HEK293T (cell line): ENCODE measurements around the gene PPP1R10.

ENCODE experiments used
- CTCF ChIA-PET: fragments of 350-600 bp; formaldehyde crosslinking; extraction: SDS; loops from one replicate; lab custom pipeline; 2021; ENCODE audit warnings: antibody characterized with exemption, inconsistent platforms; lab: Yijun Ruan, JAX
- POLR2A ChIA-PET: fragments of 350-600 bp; formaldehyde crosslinking; extraction: SDS; loops from one replicate; lab custom pipeline; 2020; ENCODE audit warnings: antibody characterized with exemption, inconsistent platforms; lab: Yijun Ruan, JAX
- DNase-seq: peaks from one replicate; pipeline ENCODE4 v3.0.0; 2012; ENCODE audit warnings: mixed read lengths; ENCODE audit errors: extremely low spot score
- ARNT ChIP-seq: fragments of 450-650 bp; IDR thresholded peaks from 2 replicates; pipeline ENCODE4 v1.6.1; 2017; ENCODE audit warnings: mild to moderate bottlenecking
- CTBP1 ChIP-seq: fragments of 450-650 bp; IDR thresholded peaks from 2 replicates; pipeline ENCODE4 v1.6.1; 2016; ENCODE audit warnings: borderline replicate concordance
- ELF4 ChIP-seq: fragments of 450-650 bp; IDR thresholded peaks from 2 replicates; pipeline ENCODE4 v1.6.1; 2017; ENCODE audit warnings: antibody characterized with exemption
- FOXK2 ChIP-seq: fragments of 450-650 bp; IDR thresholded peaks from 2 replicates; pipeline ENCODE4 v1.6.1; 2016; ENCODE audit warnings: mild to moderate bottlenecking
- FOXM1 ChIP-seq: fragments of 450-650 bp; IDR thresholded peaks from 2 replicates; pipeline ENCODE4 v1.6.1; 2017; ENCODE audit warnings: mild to moderate bottlenecking, borderline replicate concordance
- HDGF ChIP-seq: fragments of 450-650 bp; IDR thresholded peaks from 2 replicates; pipeline ENCODE4 v1.6.1; 2017; ENCODE audit warnings: antibody characterized with exemption, borderline replicate concordance
- L3MBTL2 ChIP-seq: fragments of 450-650 bp; conservative IDR thresholded peaks from 2 replicates; pipeline ENCODE4 v1.6.1; 2016; ENCODE audit warnings: mild to moderate bottlenecking
- LEF1 ChIP-seq: fragments of 450-650 bp; IDR thresholded peaks from 2 replicates; pipeline ENCODE4 v1.6.1; 2017; ENCODE audit warnings: mild to moderate bottlenecking, borderline replicate concordance
- NFRKB ChIP-seq: fragments of 450-650 bp; IDR thresholded peaks from 2 replicates; pipeline ENCODE4 v1.6.1; 2016; ENCODE audit warnings: mild to moderate bottlenecking, moderate library complexity
- PKNOX1 ChIP-seq: fragments of 450-650 bp; IDR thresholded peaks from 2 replicates; pipeline ENCODE4 v1.6.1; 2016
- SP1 ChIP-seq: fragments of 450-650 bp; IDR thresholded peaks from 2 replicates; pipeline ENCODE4 v1.6.1; 2017
- SUZ12 ChIP-seq: fragments of 450-650 bp; IDR thresholded peaks from 2 replicates; pipeline ENCODE4 v1.6.1; 2016; ENCODE audit warnings: mild to moderate bottlenecking
- TARDBP ChIP-seq: fragments of 450-650 bp; IDR thresholded peaks from 2 replicates; pipeline ENCODE4 v1.6.1; 2016
- ZNF384 ChIP-seq: fragments of 450-650 bp; IDR thresholded peaks from 2 replicates; pipeline ENCODE4 v1.6.1; 2016

The PPP1R10 gene

GRCh38 chr6:30617565-30618269, 674 bp upstream of the PPP1R10 start, which contains the start of gene MRPS18B:
Gene MRPS18B (plus strand): TSS chr6:30617840. CDS start chr6:30617866, 26 bp downstream.
- ChIA-PET POLR2A (interaction anchor here (0.5 to 2.0 kb wide), 18 partner anchors 8 to 126 kb away, joined by 3 to 10 read pairs (median 3); partner anchors contain the start of genes ABCF1, ATAT1, C6orf136 and DHX16), CTCF (interaction anchor here (0.7 kb wide), 2 partner anchors 52 to 61 kb away, joined by 5 read pairs; no protein-coding TSS in a partner anchor)
- TF ChIP-seq L3MBTL2 (peak; percentile 66), ELF4 (peak; percentile 51; the same call in 1 of the 2 replicates), FOXK2 (no peak; the same call in 1 of the 2 replicates), PKNOX1 (peak; percentile 23; the same call in 1 of the 2 replicates), NFRKB (0 out of 2 replicates have a peak, but pooled peaks have one; percentile 14)
- DNase-seq: peak; percentile 87

- ChIA-PET POLR2A (interaction anchor here (0.6 to 4.8 kb wide), 34 partner anchors 8 to 885 kb away, joined by 3 to 90 read pairs (median 4); partner anchors contain the start of genes ABCF1, ATAT1, DHX16 and GNL1), CTCF (interaction anchor here (0.7 kb wide), 1 partner anchor 163 kb away, joined by 3 read pairs; no protein-coding TSS in a partner anchor)
- TF ChIP-seq HDGF: no peak
- 0 out of 2 replicates have a peak, but pooled peaks have one; percentile 29 for TF ChIP-seq NFRKB
- no peak for TF ChIP-seq TARDBP
- no peak for TF ChIP-seq SP1
- no peak for TF ChIP-seq LEF1
- 0 out of 2 replicates have a peak, but pooled peaks have one; percentile 3 for TF ChIP-seq FOXK2
- no peak for DNase-seq
Observed at GRCh38 chr6:30615958-30616810, 859 bp downstream of the PPP1R10 start.

GRCh38 chr6:30615219-30615957, 1.7 kb downstream of the PPP1R10 start:
- CTCF ChIA-PET: interaction anchor here (0.6 to 0.7 kb wide), 4 partner anchors 18 to 162 kb away, joined by 3 to 5 read pairs (median 4); no protein-coding TSS in a partner anchor
- POLR2A ChIA-PET: interaction anchor here (0.6 to 4.8 kb wide), 44 partner anchors 9 to 885 kb away, joined by 3 to 90 read pairs (median 4); partner anchors contain the start of genes ABCF1, ATAT1, DHX16 and GNL1
- DNase-seq: no peak
- no peak for TF ChIP-seq L3MBTL2
- peak; percentile 53; the same call in 1 of the 2 replicates for TF ChIP-seq ZNF384
- no peak for TF ChIP-seq CTBP1
- TF ChIP-seq ELF4: peak; percentile 32; the same call in 1 of the 2 replicates
- peak; percentile 42 for TF ChIP-seq NFRKB
- TF ChIP-seq ARNT: no peak
- TF ChIP-seq PKNOX1: no peak
- 0 out of 2 replicates have a peak, but pooled peaks have one; percentile 39 for TF ChIP-seq FOXK2

GRCh38 chr6:30614843-30615218, 2.2 kb downstream of the PPP1R10 start:
- CTCF ChIA-PET: interaction anchor here (0.6 to 0.7 kb wide), 3 partner anchors 17 to 133 kb away, joined by 3 to 5 read pairs (median 4); no protein-coding TSS in a partner anchor
- POLR2A ChIA-PET: interaction anchor here (0.6 to 4.8 kb wide), 25 partner anchors 8 to 299 kb away, joined by 3 to 90 read pairs (median 5); partner anchors contain the start of genes ABCF1, ATAT1, DHX16 and GNL1

More at GRCh38 chr6:30614843-30615218, 2.2 kb downstream of the PPP1R10 start:
- TF ChIP-seq SUZ12 (no peak), FOXK2 (0 out of 2 replicates have a peak, but pooled peaks have one; percentile 24), NFRKB (peak; percentile 83; the same call in 1 of the 2 replicates), HDGF (no peak), PKNOX1 (no peak), FOXM1 (no peak), L3MBTL2 (no peak), ELF4 (0 out of 2 replicates have a peak, but pooled peaks have one; percentile 1)
- peak; percentile 81 for DNase-seq
